H1 (cell line): ENCODE data around the gene STX11. TPM values are rescaled to one million over a fixed set of nuclear protein-coding genes. Genes with fewer than 3 reads are reported as not detected.

ENCODE experiments used
- CTCF ChIA-PET: fragments of 300-600 bp; sonication (Branson Sonifier 250); formaldehyde crosslinking; loops from one replicate; lab custom pipeline; 2021; ENCODE audit not compliant: partially characterized antibody; lab: Charles Lee
- POLR2A ChIA-PET: fragments of 300-600 bp; sonication (Branson Sonifier 250); formaldehyde crosslinking; loops from one replicate; lab custom pipeline; 2021; ENCODE audit warnings: inconsistent platforms; ENCODE audit not compliant: partially characterized antibody; lab: Charles Lee
- DNase-seq, 2 experiments: peaks; one replicate each; pipeline versions ENCODE4 v3.0.0 to v3.0.0-alpha.2; 2010 to 2022; ENCODE audit warnings: low spot score in 2 of 2, low read depth in 1 of 2, mixed read lengths in 1 of 2
- FAIRE-seq: peaks from 2 replicates; lab custom pipeline; 2011; peaks lifted over from hg19 to GRCh38; lab: Jason Lieb, UNC
- H2AFZ ChIP-seq: 2 replicates; pipeline ENCODE4 v1.8.1; 2012; ENCODE audit warnings: low read length, inconsistent platforms
- H2AK5ac ChIP-seq: 2 replicates; pipeline ENCODE4 v1.6.1; 2013; ENCODE audit warnings: low read depth, low read length
- H2BK120ac ChIP-seq: replicated peaks from 2 replicates; pipeline ENCODE3; 2013; ENCODE audit warnings: low read depth, low read length, inconsistent platforms
- H2BK12ac ChIP-seq: 2 replicates; pipeline ENCODE4 v1.6.1; 2013; ENCODE audit warnings: low read depth, low read length
- H2BK15ac ChIP-seq: 2 replicates; pipeline ENCODE4 v1.6.1; 2013; ENCODE audit warnings: low read length
- H2BK20ac ChIP-seq: 2 replicates; pipeline ENCODE4 v1.6.1; 2013; ENCODE audit warnings: low read length
- H2BK5ac ChIP-seq: 2 replicates; pipeline ENCODE4 v1.6.1; 2013; ENCODE audit warnings: low read depth, low read length
- H3K14ac ChIP-seq: 2 replicates; pipeline ENCODE4 v1.6.1; 2013; ENCODE audit warnings: inconsistent platforms; ENCODE audit not compliant: insufficient read length
- H3K18ac ChIP-seq: 2 replicates; pipeline ENCODE4 v1.6.1; 2013; ENCODE audit warnings: low read length; ENCODE audit errors: extremely low read depth
- H3K23ac ChIP-seq: 2 replicates; pipeline ENCODE4 v1.6.1; 2013; ENCODE audit warnings: inconsistent platforms; ENCODE audit not compliant: insufficient read length
- H3K23me2 ChIP-seq: 2 replicates; pipeline ENCODE4 v1.6.1; 2013; ENCODE audit warnings: low read depth, low read length
- H3K27ac ChIP-seq: 2 replicates; pipeline ENCODE4 v1.6.1; 2011; ENCODE audit warnings: low read depth, low read length, inconsistent platforms
- H3K27me3 ChIP-seq, 4 experiments: replicated peaks in 1 of 4; 1 replicate in 1 of 4; 2 replicates in 3 of 4; pipeline versions ENCODE4 v1.6.1 to v1.8.1; 2011 to 2013; ENCODE audit warnings: low read length in 3 of 4, mild to moderate bottlenecking in 3 of 4, inconsistent platforms in 2 of 4, mixed read lengths in 2 of 4, moderate library complexity in 1 of 4; ENCODE audit not compliant: control insufficient read depth in 3 of 4, insufficient read depth in 3 of 4; ENCODE audit errors: extremely low read depth in 1 of 4
- H3K36me3 ChIP-seq, 4 experiments: 2 replicates each; pipeline versions ENCODE4 v1.6.1 to v1.8.1; 2011 to 2013; ENCODE audit warnings: mild to moderate bottlenecking in 4 of 4, low read length in 3 of 4, moderate library complexity in 2 of 4, control low read depth in 1 of 4, inconsistent platforms in 1 of 4; ENCODE audit not compliant: insufficient read depth in 4 of 4, control insufficient read depth in 2 of 4
- H3K4ac ChIP-seq: replicated peaks from 2 replicates; pipeline ENCODE3; 2013; ENCODE audit warnings: low read length, low read depth, mixed read lengths, inconsistent platforms; ENCODE audit not compliant: insufficient read length
- H3K4me1 ChIP-seq, 4 experiments: replicated peaks in 1 of 4; 1 replicate in 1 of 4; 2 replicates in 3 of 4; pipeline versions ENCODE4 v1.6.1 to v1.8.1; 2011 to 2013; ENCODE audit warnings: low read length in 3 of 4, inconsistent platforms in 2 of 4, mixed read lengths in 1 of 4; ENCODE audit not compliant: insufficient read depth in 4 of 4, control insufficient read depth in 3 of 4
- H3K4me2 ChIP-seq, 2 experiments: 2 replicates each; pipeline versions ENCODE4 v1.6.1 to v1.8.1; 2011 to 2013; ENCODE audit warnings: low read depth in 2 of 2, low read length in 2 of 2, control low read depth in 1 of 2, inconsistent platforms in 1 of 2, mild to moderate bottlenecking in 1 of 2; ENCODE audit not compliant: insufficient read depth in 1 of 2
- H3K4me3 ChIP-seq, 4 experiments: fragments of 200-600, 300-600 bp in 1 of 4; sonication (generic), shearing (Covaris generic), sonication (Bioruptor Twin) in 1 of 4; 2 replicates each; pipeline versions ENCODE4 v1.5.1 to v1.8.1; 2011 to 2016; ENCODE audit warnings: low read length in 4 of 4, low read depth in 3 of 4, control low read depth in 2 of 4, inconsistent platforms in 2 of 4, mild to moderate bottlenecking in 2 of 4, mixed read lengths in 1 of 4, moderate library complexity in 1 of 4; ENCODE audit not compliant: insufficient read depth in 2 of 4; ENCODE audit errors: extremely low read depth in 1 of 4
- H3K56ac ChIP-seq: replicated peaks from 2 replicates; pipeline ENCODE3; 2013; ENCODE audit warnings: low read depth, mild to moderate bottlenecking, mixed read lengths, low read length, inconsistent platforms; ENCODE audit not compliant: insufficient read length
- H3K79me1 ChIP-seq: 2 replicates; pipeline ENCODE4 v1.6.1; 2013; ENCODE audit warnings: low read depth, low read length, control low read depth
- H3K79me2 ChIP-seq, 2 experiments: 2 replicates each; pipeline versions ENCODE4 v1.6.1 to v1.8.1; 2012 to 2013; ENCODE audit warnings: low read length in 2 of 2, mild to moderate bottlenecking in 2 of 2, inconsistent platforms in 1 of 2; ENCODE audit not compliant: insufficient read depth in 2 of 2, control insufficient read depth in 1 of 2
- H3K9ac ChIP-seq, 4 experiments: replicated peaks in 1 of 4; 1 replicate in 1 of 4; 2 replicates in 3 of 4; pipeline versions ENCODE4 v1.6.1 to v1.8.1; 2011 to 2013; ENCODE audit warnings: low read depth in 3 of 4, low read length in 3 of 4, control low read depth in 2 of 4, mild to moderate bottlenecking in 2 of 4, moderate library complexity in 2 of 4, inconsistent platforms in 1 of 4; ENCODE audit errors: extremely low read depth in 1 of 4
- H3K9me3 ChIP-seq, 2 experiments: 2 replicates each; pipeline versions ENCODE4 v1.6.1 to v1.8.1; 2012 to 2013; ENCODE audit warnings: mild to moderate bottlenecking in 2 of 2, moderate library complexity in 2 of 2, control low read depth in 1 of 2, inconsistent platforms in 1 of 2, low read depth in 1 of 2, low read length in 1 of 2, mixed read lengths in 1 of 2; ENCODE audit not compliant: insufficient read depth in 2 of 2
- H4K20me1 ChIP-seq, 2 experiments: replicated peaks in 1 of 2; 2 replicates each; pipeline versions ENCODE3 to v1.8.1; 2011 to 2013; ENCODE audit warnings: inconsistent platforms in 2 of 2, low read length in 2 of 2, mild to moderate bottlenecking in 1 of 2; ENCODE audit not compliant: insufficient read depth in 2 of 2, control insufficient read depth in 1 of 2
- H4K5ac ChIP-seq: 2 replicates; pipeline ENCODE4 v1.6.1; 2013; ENCODE audit warnings: low read length, low read depth, mixed read lengths, inconsistent platforms; ENCODE audit not compliant: insufficient read length
- H4K8ac ChIP-seq: 2 replicates; pipeline ENCODE4 v1.8.0; 2013; ENCODE audit warnings: mild to moderate bottlenecking, moderate library complexity, low read length, inconsistent platforms; ENCODE audit not compliant: insufficient read depth; ENCODE audit errors: extremely low read depth
- H4K91ac ChIP-seq: replicated peaks from 2 replicates; pipeline ENCODE3; 2013; ENCODE audit warnings: low read length, mixed read lengths, inconsistent platforms; ENCODE audit not compliant: insufficient read length
- HDAC6 ChIP-seq: IDR thresholded peaks from one replicate; pipeline ENCODE4 v1.7.1; 2012; ENCODE audit warnings: low read depth, mild to moderate bottlenecking, inconsistent platforms, low read length, moderate library complexity
- WGBS, 2 experiments: shearing (Covaris generic) in 1 of 2; methylation state at CpG; one replicate each; pipeline versions ENCODE4 v1.1.6 to v1.1.7; 2013 to 2015; ENCODE audit warnings: low lambda C conversion rate in 2 of 2, mixed read lengths in 2 of 2, inconsistent platforms in 1 of 2, low coverage in 1 of 2, missing lambda C conversion rate in 1 of 2; ENCODE audit not compliant: insufficient replicate concordance in 2 of 2, insufficient coverage in 1 of 2, insufficient read length in 1 of 2; ENCODE audit errors: extremely low coverage in 1 of 2, missing lambda C conversion rate in 1 of 2; 5-methylcytosine and 5-hydroxymethylcytosine counted together
- polyA plus RNA-seq, 7 experiments: library from polyadenylated mRNA; depleted of rRNA in 3 of 7; stranded (reverse) in 5 of 7; unstranded in 2 of 7; fragments of >200 nt in 5 of 7; fragments of 200-250 nt in 2 of 7; gene quantifications; 1 replicate in 5 of 7; 2 replicates in 1 of 7; 4 replicates in 1 of 7; pipeline versions ENCODE4 v1.2.1 to v1.2.3, GENCODE V29; 2011 to 2013; ENCODE audit warnings: missing spikeins in 2 of 7, mixed read lengths in 2 of 7
- total RNA-seq: library from RNA; stranded (reverse); fragmentation: NEBNext Ultra II Directional; extraction: Animal tissue kit (Norgen Biotek cat#: 25700); gene quantifications from 2 replicates; pipeline ENCODE4 v1.2.1, GENCODE V29; 2021

Gene STX11
- total and polyA plus RNA-seq, 2 of the 8 experiments (the other 6 are each of a cell fraction or from before 2014, with no cell fraction given), result 0.15 to 0.34 TPM

DNA sequence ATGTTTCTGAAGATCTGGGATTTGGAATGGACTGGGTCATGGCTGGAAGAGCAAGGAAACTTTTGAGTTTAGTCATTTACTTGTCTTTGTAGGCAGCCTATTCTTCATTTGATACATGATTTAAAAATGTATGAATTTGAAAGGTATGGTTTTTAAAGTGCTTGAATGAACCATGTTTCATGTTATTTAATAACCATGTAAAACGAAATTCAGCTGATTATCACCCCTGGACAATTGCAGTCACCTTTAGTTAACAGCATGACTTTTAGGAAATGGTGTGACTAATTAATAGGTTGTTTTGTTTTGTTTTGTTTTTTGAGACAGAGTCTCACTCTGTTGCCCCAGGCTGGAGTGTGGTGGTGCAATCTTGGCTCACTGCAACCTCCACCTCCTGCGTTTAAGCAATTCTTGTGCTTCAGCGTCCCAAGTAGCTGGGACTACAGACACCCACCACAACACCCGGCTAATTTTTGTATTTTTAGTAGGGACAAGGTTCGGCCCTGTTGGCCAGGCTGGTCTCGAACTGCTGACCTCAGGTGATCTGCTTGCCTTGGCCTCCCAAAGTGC is 2.1 kb downstream of the STX11 start:
- no peak overlapping the region for H2BK20ac ChIP-seq
- no peak overlapping the region for H3K27ac ChIP-seq
- peaks cover 1 to 30% (median 23%) of the 10 kb centered on the region in 4 experiments for H3K27me3 ChIP-seq
- H3K36me3 ChIP-seq, result no peaks in the 10 kb centered on the region
- no peak overlapping the region for H2BK12ac ChIP-seq
- H3K23ac ChIP-seq, result no peak overlapping the region
- FAIRE-seq (no peak), DNase-seq (no peak)
- no peak overlapping the region for H2BK5ac ChIP-seq
- no peak overlapping the region for H4K8ac ChIP-seq
- no peak overlapping the region for H3K4me2 ChIP-seq
- no peak overlapping the region for H3K14ac ChIP-seq
- no peaks in the 10 kb centered on the region for H4K20me1 ChIP-seq
- no peak overlapping the region for H2AFZ ChIP-seq
- H3K56ac ChIP-seq, result no peak overlapping the region
- no peak overlapping the region for H4K91ac ChIP-seq
- H3K4me3 ChIP-seq, result no peak overlapping the region
- no peaks in the 10 kb centered on the region for H3K79me1 ChIP-seq
- no peaks in the 10 kb centered on the region for H3K9me3 ChIP-seq
- 91% methylated on average over 6 of the region's 6 CpGs; no CpG with 5 or more reads in 1 of the 2 experiments for WGBS, 2 experiments
- H3K18ac ChIP-seq, result no peak overlapping the region
- no peak overlapping the region for H3K4ac ChIP-seq
- H4K5ac ChIP-seq, result no peak overlapping the region
- H3K23me2 ChIP-seq, result peaks cover 6% of the 10 kb centered on the region; the same call in 1 of the 2 replicates
- H3K79me2 ChIP-seq, result no peaks in the 10 kb centered on the region
- no peak overlapping the region for H2BK120ac ChIP-seq
- ChIA-PET POLR2A (no interaction called here), CTCF (interaction anchor here (0.6 to 1.8 kb wide), 3 partner anchors 12 to 23 kb away, joined by 3 read pairs; no protein-coding TSS in a partner anchor)
- no peak overlapping the region for H3K9ac ChIP-seq
- H2AK5ac ChIP-seq, result no peak overlapping the region
- TF ChIP-seq HDAC6, result no peak
- no peak overlapping the region for H2BK15ac ChIP-seq
- H3K4me1 ChIP-seq, result no peaks in the 10 kb centered on the region; a peak in 1 of 7 replicates
